Nucleus accumbens (tissue), 56 donors: ENCODE measurements around the gene CWC27.

Experiments
- DNase-seq, 56 donors: peaks; one replicate each; lab custom pipeline; 2025; lab: John Stamatoyannopoulos, UW

Gene CWC27

GRCh38 chr5:65061974-65062353 is 293.2 kb downstream of the CWC27 start:
- DNase-seq, result no peak

- no peak for DNase-seq
Observed at GRCh38 chr5:65062469-65063083, 293.8 kb downstream of the CWC27 start.

GRCh38 chr5:65065001-65065511 is 296.3 kb downstream of the CWC27 start:
- DNase-seq, result no peak

GRCh38 chr5:65066387-65067146 is 297.8 kb downstream of the CWC27 start:
- DNase-seq, result peak in 3 of 56 donors; percentile 1 to 5 (median 1)

- no peak for DNase-seq
Observed at GRCh38 chr5:65067147-65067506, 298.4 kb downstream of the CWC27 start.
